Prostate gland (tissue), 2 donors: Measurements from ENCODE around the gene SREBF2. TPM values are rescaled to one million over a fixed set of nuclear protein-coding genes. Genes with fewer than 3 reads are reported as not detected.

ENCODE experiments used
- DNase-seq: peaks from one replicate; pipeline ENCODE4 v3.0.0-alpha.2; 2019; ENCODE audit warnings: low spot score
- H3K27ac ChIP-seq, 2 donors: fragments of 200-600 bp; sonication (generic); 2 replicates each; pipeline ENCODE4 v1.5.1; 2017 to 2019
- H3K27me3 ChIP-seq: fragments of 200-600 bp; sonication (generic); replicated peaks from 2 replicates; pipeline ENCODE4 v1.5.1; 2019; ENCODE audit not compliant: insufficient read depth
- H3K36me3 ChIP-seq, 2 donors: fragments of 200-600 bp; sonication (generic); 1 replicate in 1 of 2; 2 replicates in 1 of 2; pipeline versions ENCODE4 v1.5.1 to v1.8.1; 2017 to 2019
- H3K4me1 ChIP-seq: fragments of 200-600 bp; sonication (generic); replicated peaks from 2 replicates; pipeline ENCODE4 v1.5.1; 2019
- H3K4me3 ChIP-seq, 2 donors: fragments of 200-600 bp; sonication (generic); 2 replicates each; pipeline ENCODE4 v1.5.1; 2017 to 2019
- H3K9me3 ChIP-seq: fragments of 200-600 bp; sonication (generic); 2 replicates; pipeline ENCODE4 v1.5.1; 2017
- CTCF ChIP-seq, 4 experiments: fragments of 200-600 bp in 2 of 4; fragments of 450-650 bp in 2 of 4; sonication (generic) in 2 of 4; IDR thresholded peaks; 1 replicate in 3 of 4; 2 replicates in 1 of 4; pipeline ENCODE4 v1.5.1; 2016 to 2019; ENCODE audit warnings: antibody characterized with exemption in 4 of 4, mild to moderate bottlenecking in 2 of 4, moderate library complexity in 2 of 4
- POLR2A ChIP-seq: fragments of 450-650 bp; IDR thresholded peaks from one replicate; pipeline ENCODE4 v1.6.1; 2016; ENCODE audit warnings: antibody characterized with exemption, mild to moderate bottlenecking
- POLR2AphosphoS5 ChIP-seq: sonication (generic); formaldehyde crosslinking; IDR thresholded peaks from one replicate; pipeline ENCODE4 v1.6.1; 2017; ENCODE audit warnings: antibody characterized with exemption
- WGBS: methylation state at CpG from one replicate; pipeline ENCODE4 v1.1.5; 2018; 5-methylcytosine and 5-hydroxymethylcytosine counted together
- intact Hi-C: fragments of 100-400 bp; cut with DNase I; formaldehyde crosslinking; loops from one replicate; pipeline ENCODE4 v1.14.2; 2022
- total RNA-seq, 2 donors: library from RNA; depleted of rRNA; stranded (reverse); fragments of >200 nt; gene quantifications; one replicate each; pipeline ENCODE4 v1.1.0, GENCODE V29; 2016

The SREBF2 gene
- total RNA-seq, 2 donors from 2014 or later: 62.7 to 128 TPM

GRCh38 chr22:41874090-41874489, 41.2 kb downstream of the SREBF2 start:
- Histone ChIP-seq H3K36me3 (no peaks in the 10 kb centered on the region), H3K27me3 (no peaks in the 10 kb centered on the region), H3K4me1 (no peaks in the 10 kb centered on the region), H3K27ac (no peak overlapping the region), H3K9me3 (no peaks in the 10 kb centered on the region), H3K4me3 (no peak overlapping the region)
- WGBS: 93% methylated on average over 2 of the region's 2 CpGs
- DNase-seq: no peak
- TF ChIP-seq CTCF (IDR thresholded peaks at IDR 0.05) (no peak), POLR2A (no peak), POLR2AphosphoS5 (no peak)
- intact Hi-C loops: no loop called here

GRCh38 chr22:41875531-41876270, 42.8 kb downstream of the SREBF2 start:
- Histone ChIP-seq H3K27me3 (no peaks in the 10 kb centered on the region), H3K9me3 (no peaks in the 10 kb centered on the region), H3K36me3 (peaks cover 0 to under 1% of the 10 kb centered on the region in 2 donors), H3K27ac (no peak overlapping the region), H3K4me3 (no peak overlapping the region), H3K4me1 (no peaks in the 10 kb centered on the region)
- TF ChIP-seq POLR2AphosphoS5 (no peak), POLR2A (no peak), CTCF (IDR thresholded peaks at IDR 0.05) (no peak)
- intact Hi-C loops: no loop called here
- 79% methylated on average over 10 of the region's 10 CpGs for WGBS
- no peak for DNase-seq

GRCh38 chr22:41876275-41876674, 43.4 kb downstream of the SREBF2 start:
- Histone ChIP-seq H3K4me1 (no peaks in the 10 kb centered on the region), H3K27me3 (no peaks in the 10 kb centered on the region), H3K27ac (no peak overlapping the region), H3K4me3 (no peak overlapping the region), H3K9me3 (no peaks in the 10 kb centered on the region), H3K36me3 (peaks cover 0 to 6% of the 10 kb centered on the region in 2 donors)
- TF ChIP-seq POLR2AphosphoS5: no peak
- no peak for TF ChIP-seq POLR2A
- no peak for TF ChIP-seq CTCF (IDR thresholded peaks at IDR 0.05)
- intact Hi-C loops: no loop called here
- no peak for DNase-seq
- WGBS: 83% methylated on average over 3 of the region's 3 CpGs

- no peak overlapping the region for H3K4me3 ChIP-seq
- intact Hi-C loops: no loop called here
- no peak overlapping the region for H3K27ac ChIP-seq
- no peaks in the 10 kb centered on the region for H3K4me1 ChIP-seq
- no peak for TF ChIP-seq POLR2AphosphoS5
- TF ChIP-seq CTCF (IDR thresholded peaks at IDR 0.05): no peak
- no peak for TF ChIP-seq POLR2A
- H3K27me3 ChIP-seq: no peaks in the 10 kb centered on the region
- no peak for DNase-seq
- H3K9me3 ChIP-seq: no peaks in the 10 kb centered on the region
- H3K36me3 ChIP-seq: peaks cover 0 to 9% of the 10 kb centered on the region in 2 donors
Measured at GRCh38 chr22:41876675-41877074, 43.8 kb downstream of the SREBF2 start.

- intact Hi-C loops: no loop called here
- TF ChIP-seq CTCF (IDR thresholded peaks at IDR 0.05): no peak
- TF ChIP-seq POLR2AphosphoS5: no peak
- no peak for TF ChIP-seq POLR2A
- no peak for DNase-seq
- WGBS: 92% methylated on average over 16 of the region's 16 CpGs
- Histone ChIP-seq H3K27me3 (no peaks in the 10 kb centered on the region), H3K27ac (no peak overlapping the region), H3K4me1 (no peaks in the 10 kb centered on the region), H3K4me3 (no peak overlapping the region), H3K36me3 (peaks cover 9 to 24% of the 10 kb centered on the region in 2 donors), H3K9me3 (no peaks in the 10 kb centered on the region)
Measured at GRCh38 chr22:41880653-41881052, 47.7 kb downstream of the SREBF2 start.
